DLD1 (cell line): ENCODE data around the gene DISC1.

Experiments
- in situ Hi-C: cut with HindIII; loops from 2 replicates; pipeline ENCODE4 v1.10.0; 2017; ENCODE audit warnings: low sequenced_read_pairs

DISC1 gene

GRCh38 chr1:231844986-231845502 lies 218.5 kb downstream of the DISC1 start:
- in situ Hi-C loops, result no loop called here

- in situ Hi-C loops, result no loop called here
These were observed 221.2 kb downstream of the DISC1 start for GRCh38 chr1:231847612-231848397.

DNA sequence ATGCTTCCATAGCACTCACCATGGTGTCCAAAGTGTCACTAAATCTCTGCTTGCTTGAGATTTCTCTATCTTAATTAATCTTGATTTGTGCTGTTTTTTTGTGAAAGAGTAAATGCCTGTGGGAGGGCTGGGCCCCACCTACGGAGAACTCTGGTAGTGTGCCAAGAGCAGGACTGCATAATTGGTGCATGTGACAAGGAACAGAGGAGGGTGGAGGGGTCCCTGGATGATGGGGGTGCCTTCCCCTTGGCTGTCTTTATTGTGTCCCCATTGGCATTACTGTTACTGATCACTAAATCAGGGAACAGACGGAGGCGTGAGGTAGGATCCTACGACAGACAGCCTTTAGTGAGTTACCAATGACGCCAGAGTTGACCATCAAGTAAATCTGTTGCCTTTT lies 223.4 kb downstream of the DISC1 start:
- in situ Hi-C loops, result no loop called here

- in situ Hi-C loops, result no loop called here
These were observed 224.2 kb downstream of the DISC1 start for GRCh38 chr1:231850786-231851185.

- in situ Hi-C loops, result no loop called here
These were observed 227.1 kb downstream of the DISC1 start for GRCh38 chr1:231853588-231854207.

DNA sequence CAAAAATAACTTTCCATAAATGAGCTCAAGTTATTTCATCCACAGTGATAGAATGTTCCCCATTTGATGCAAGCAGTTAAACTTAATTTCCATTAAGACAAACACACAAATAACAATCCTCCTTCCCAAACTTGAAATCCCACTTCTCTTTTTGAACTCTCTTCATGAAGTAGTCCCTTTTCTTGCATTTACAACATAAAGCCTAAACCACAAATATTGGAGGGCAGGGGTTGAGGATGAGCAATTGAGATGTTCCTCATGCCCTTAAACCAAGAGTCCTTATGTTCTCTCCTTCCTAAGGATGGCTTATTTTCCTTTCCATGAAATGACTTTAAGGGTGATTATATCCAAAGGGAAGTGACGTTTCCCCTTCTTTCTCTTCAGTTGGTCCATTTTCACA lies 228.8 kb downstream of the DISC1 start:
- in situ Hi-C loops, result no loop called here

DNA sequence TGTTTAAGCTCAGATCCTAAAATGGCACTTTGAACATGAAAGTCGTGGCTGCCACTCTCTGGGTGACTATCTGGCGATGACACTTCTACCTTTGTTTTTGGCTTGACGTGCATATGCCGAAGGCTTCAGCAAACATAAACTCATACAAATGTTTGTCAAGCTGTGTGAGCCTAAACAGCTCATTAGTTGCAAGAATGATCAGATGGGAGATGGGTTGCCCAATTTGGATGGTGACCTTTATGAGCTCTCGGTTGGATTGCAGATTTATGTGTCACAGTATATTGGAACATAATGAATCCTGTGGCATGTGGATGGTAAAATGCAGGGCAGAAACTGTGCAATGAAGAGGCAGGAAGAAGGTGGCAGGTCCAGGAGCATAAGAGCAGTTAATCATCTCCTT lies 229.3 kb downstream of the DISC1 start:
- in situ Hi-C loops, result no loop called here

GRCh38 chr1:231856426-231856825 lies 229.8 kb downstream of the DISC1 start:
- in situ Hi-C loops, result no loop called here

- in situ Hi-C loops, result no loop called here
These were observed 230.3 kb downstream of the DISC1 start for GRCh38 chr1:231856894-231857293.

DNA sequence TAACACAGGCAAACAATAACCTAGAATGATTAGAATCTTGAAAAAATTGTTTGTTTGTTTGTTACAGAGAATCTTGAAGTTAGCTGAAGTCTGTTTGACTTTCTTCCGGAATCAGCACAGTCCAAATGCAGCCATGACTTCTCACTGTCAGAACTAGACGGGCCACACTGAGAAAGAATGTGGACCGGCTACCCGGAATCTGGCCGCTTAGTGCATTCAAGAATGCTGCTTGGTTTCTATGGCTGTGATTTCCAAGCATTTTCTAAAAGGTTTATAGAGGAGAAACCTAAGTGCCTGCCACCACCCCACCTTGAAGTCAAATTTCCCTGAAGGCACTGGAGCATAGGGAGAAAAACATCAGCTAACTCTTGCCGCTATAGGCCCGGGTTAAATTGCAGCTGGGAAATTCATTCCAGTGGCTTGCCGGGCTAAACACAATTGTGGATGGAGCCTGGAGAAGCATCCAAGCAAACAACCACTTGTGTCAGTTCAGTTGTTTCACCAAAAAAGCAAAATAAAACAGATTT lies 231.1 kb downstream of the DISC1 start:
- in situ Hi-C loops, result no loop called here

GRCh38 chr1:231860221-231861088 lies 233.9 kb downstream of the DISC1 start:
- in situ Hi-C loops, result no loop called here

DNA sequence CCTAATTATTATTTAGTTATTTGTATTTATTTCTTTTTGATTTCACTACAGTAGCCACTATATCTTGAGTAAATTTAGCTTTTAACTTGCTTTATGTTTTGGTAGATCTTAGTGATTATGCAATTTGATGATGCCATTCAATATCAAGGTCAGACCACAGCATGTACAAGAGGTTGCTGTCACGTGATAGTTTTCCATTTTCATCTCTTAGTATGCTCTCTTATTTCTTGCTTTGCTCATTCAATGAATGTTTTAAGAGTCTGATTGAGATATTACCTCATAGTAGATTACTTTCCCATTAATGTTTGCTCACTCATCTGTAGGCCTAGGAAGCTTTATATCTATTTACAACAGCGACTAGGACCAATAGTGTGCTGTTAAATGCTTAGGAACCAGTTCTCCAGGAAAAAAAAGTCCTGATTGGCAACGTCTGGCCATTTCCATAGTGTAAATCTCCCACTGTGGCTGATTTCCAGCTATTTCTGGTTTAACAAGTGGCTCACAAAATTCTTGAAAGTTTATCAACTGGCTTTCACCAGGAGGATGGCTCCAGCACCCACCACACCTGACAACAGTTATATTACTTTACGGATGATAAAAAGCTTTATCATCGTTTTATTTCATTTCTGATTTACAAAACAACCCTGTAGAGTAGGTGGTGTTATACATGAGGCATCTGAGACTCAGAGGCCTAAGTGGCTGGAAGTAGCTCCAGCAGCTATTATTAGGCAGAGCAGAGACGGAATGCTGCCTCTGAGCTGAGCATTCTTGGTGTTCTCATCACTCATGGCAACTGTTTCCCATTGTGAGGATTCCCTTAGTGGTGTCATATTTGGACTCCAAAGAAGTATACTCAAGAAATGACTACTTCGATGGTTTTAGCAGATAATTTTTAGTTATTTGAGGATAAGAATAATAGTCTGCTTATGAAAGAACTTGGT lies 235.2 kb downstream of the DISC1 start:
- in situ Hi-C loops, result no loop called here

- in situ Hi-C loops, result no loop called here
These were observed 236.0 kb downstream of the DISC1 start for GRCh38 chr1:231862611-231863010.

- in situ Hi-C loops, result no loop called here
These were observed 238.7 kb downstream of the DISC1 start for GRCh38 chr1:231865331-231865730.

DNA sequence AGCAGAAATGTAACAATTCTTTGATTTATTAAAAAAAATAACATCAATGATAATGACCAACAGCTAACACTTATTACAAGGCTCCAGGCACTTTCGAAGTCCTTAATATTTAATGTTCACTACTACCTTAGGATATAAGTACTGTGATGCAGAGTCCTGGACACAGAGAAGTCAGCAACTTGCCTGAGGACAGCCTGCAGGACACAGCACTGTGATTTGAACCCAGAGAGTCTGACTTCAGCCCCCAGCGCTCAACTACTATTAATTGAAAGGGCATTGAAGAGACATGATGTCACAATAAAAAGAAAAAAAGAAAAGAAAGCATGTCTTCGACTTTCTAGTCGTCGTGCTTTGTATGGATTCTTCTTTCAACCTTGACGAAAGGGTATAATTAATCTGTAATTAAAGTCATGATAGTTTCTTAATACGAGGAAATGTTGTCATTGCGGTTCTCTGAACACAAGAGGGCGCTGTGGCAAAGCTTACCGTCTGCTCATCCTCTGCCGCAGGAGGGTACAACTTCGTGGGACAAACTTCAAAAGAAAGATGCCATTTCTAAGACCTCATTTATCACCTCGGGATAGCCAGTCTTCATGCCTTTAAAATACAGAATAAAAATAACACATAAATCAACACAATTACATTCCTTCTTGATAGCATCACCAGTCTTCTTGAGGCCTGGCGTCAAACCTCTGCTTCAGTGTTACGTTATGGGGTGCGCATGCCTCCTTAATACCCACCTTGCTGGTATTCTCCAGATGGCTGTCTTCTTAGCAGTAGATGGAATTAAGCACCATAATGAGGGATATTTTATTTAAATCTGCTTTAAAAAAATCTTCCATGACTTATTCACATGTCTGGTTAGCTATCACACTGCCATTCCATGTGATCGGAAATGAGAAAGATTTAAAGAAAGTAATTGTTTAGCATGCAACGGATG lies 240.1 kb downstream of the DISC1 start:
- in situ Hi-C loops, result no loop called here

DNA sequence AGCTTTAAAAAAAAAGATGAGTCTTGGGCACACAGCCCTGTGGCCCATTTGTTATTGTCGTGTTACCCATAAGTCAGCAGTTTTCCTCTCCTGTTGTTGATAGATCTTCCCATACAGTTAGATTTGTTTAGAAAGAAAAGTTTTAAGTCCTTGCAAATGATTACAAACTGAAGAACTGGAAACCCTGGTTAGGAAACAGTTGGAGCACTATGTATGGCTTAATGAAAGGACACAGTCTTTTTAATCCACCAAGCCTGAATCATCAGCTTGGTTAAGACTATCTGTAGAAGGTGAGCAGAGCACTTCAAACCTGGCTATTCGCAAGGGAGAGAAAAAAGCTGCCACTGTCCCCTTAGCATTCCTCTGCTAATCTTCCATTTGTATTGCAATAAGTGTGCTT lies 241.0 kb downstream of the DISC1 start:
- in situ Hi-C loops, result no loop called here

DNA sequence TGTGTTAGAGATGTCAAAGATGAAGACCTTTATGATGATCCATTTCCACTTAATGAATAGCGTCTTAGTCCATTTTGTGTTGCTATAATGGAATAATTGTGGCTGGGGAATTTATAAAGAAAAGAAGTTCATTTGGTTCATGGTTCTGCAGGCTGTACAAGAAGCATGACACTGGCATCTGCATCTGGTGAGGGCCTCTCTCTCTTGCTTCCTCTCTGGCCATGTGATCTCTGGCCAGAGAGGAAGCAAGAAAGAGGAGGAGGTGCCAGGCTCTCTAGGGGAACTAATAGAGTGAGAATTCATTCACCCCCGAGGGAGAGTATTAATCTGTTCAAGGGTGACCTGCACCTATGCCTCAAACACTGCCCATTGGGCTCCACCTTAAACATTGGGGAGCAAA lies 242.8 kb downstream of the DISC1 start:
- in situ Hi-C loops, result no loop called here

GRCh38 chr1:231871471-231871870 lies 244.9 kb downstream of the DISC1 start:
- in situ Hi-C loops, result no loop called here

DNA sequence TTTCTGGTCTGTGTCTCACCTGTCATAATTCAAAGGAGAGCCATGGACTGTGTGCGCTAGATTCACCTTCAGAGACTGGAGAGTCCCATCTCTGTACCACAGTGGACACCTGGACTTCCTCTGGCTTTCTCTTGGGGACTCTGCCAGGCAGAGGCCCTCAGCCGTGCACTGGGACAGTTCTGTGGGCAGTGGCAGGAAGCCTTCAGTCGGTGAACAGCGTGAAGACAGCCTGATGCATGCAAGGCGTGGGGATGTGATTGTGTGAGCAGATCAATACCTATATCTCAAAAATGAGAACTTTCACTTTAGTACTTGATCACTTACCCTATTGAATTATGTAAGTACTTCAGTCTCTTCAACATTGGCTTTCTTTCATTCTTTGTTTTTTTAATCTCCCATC lies 245.3 kb downstream of the DISC1 start:
- in situ Hi-C loops, result no loop called here
